ENCODE results near the gene FALEC. TPM values are rescaled to one million over a fixed set of nuclear protein-coding genes. Genes with fewer than 3 reads are reported as not detected.

Gene FALEC
- total and polyA plus RNA-seq, 9 of the 15 experiments (the other 6 are each of a cell fraction or from before 2014, with no cell fraction given) = 0.15 to 1.8 (median 0.53) TPM; not detected in 5

DNA sequence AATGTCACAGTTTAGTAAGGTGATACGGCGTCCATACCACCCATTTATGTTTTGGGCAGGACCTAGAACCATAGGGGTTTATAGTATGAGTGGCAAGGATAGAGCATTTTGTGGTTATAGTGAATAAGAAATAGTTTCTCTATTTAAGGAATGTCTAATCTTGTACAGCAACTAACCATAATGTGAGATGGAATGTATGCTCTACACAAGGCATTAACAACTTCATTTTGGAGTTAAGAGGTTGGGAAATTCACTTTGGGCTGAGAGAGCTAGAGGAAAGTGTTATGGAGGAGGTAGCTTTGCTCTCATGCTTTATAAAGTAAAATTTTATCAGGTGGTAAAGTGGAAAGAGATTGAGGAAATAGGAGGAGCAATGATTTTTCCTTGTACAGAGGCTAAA lies 66.8 kb downstream of the FALEC start (continued):
- no peak for TF ChIP-seq THRB (CRISPR knock-in tag; conservative IDR thresholded peaks at IDR 0.05)
- TF ChIP-seq DMBX1 (CRISPR knock-in tag; IDR thresholded peaks at IDR 0.05; ENCODE audit: borderline replicate concordance) = no peak
- no peak for TF ChIP-seq ZNF140 (CRISPR knock-in tag; IDR thresholded peaks at IDR 0.05)

Small RNA genes lying within 50 kb of the gene (microRNA-seq; reads per million reads assigned to microRNA genes)
- gene MIR4257 (ENCODE audit: borderline microRNAs expressed) (not detected), gene MIR6878 (ENCODE audit: borderline microRNAs expressed) (not detected)

Small RNA genes lying within 50 kb of the gene (small RNA-seq; reads per million reads assigned to genes)
- gene MIR4257 (not detected), gene RN7SL473P (not detected), gene RN7SL600P (not detected)

Other genes with a start within 250 kb of the FALEC start
Only the 7 nearest of the 13 such genes appear.
- 4.4 and 5.2 TPM in 2 replicates for gene RPRD2, start 151.6 kb upstream of the FALEC start, total RNA-seq (2014; rRNA removed)
- gene RPRD2, start 151.6 kb upstream of the FALEC start, total RNA-seq (2014; rRNA removed; fragmentation: Illumina TruSeq; extraction: Trizol) = 7.7 and 8.9 TPM in 2 replicates
- gene RPRD2, start 151.6 kb upstream of the FALEC start, total RNA-seq (2015; rRNA removed; fragmentation: Illumina TruSeq; extraction: Trizol) = 8.6 and 8.7 TPM in 2 replicates
- 19.8 and 21.6 TPM in 2 replicates for gene RPRD2, start 151.6 kb upstream of the FALEC start, total RNA-seq (2021)
- 6.1 and 11.4 TPM in 2 replicates for gene RPRD2, start 151.6 kb upstream of the FALEC start, polyA plus RNA-seq (2011; rRNA removed)
- 18.3 and 21.3 TPM in 2 replicates for gene RPRD2, start 151.6 kb upstream of the FALEC start, polyA plus RNA-seq (2014; fragmentation: Illumina TruSeq; extraction: Trizol)
- gene RPRD2, start 151.6 kb upstream of the FALEC start, polyA plus RNA-seq (2014; fragmentation: Nextera tagmentation; extraction: Ambion mirVana) = 1 to 10 TPM; 1.5 to 4.4 TPM
- gene RPRD2, start 151.6 kb upstream of the FALEC start, polyA plus RNA-seq (2014; rRNA removed) = 6.7 and 7.9 TPM in 2 replicates
- 40.1 and 41.6 TPM in 2 replicates for gene TARS2, start 28.3 kb upstream of the FALEC start, total RNA-seq (2014; rRNA removed)
- gene TARS2, start 28.3 kb upstream of the FALEC start, total RNA-seq (2014; rRNA removed; fragmentation: Illumina TruSeq; extraction: Trizol) = 27.5 and 30.3 TPM in 2 replicates
- gene TARS2, start 28.3 kb upstream of the FALEC start, total RNA-seq (2015; rRNA removed; fragmentation: Illumina TruSeq; extraction: Trizol) = 28.2 TPM in 2 replicates
- gene TARS2, start 28.3 kb upstream of the FALEC start, total RNA-seq (2021) = 37.1 and 39.4 TPM in 2 replicates
- gene TARS2, start 28.3 kb upstream of the FALEC start, polyA plus RNA-seq (2011; rRNA removed) = 46.7 and 54.5 TPM in 2 replicates
- gene TARS2, start 28.3 kb upstream of the FALEC start, polyA plus RNA-seq (2014; fragmentation: Illumina TruSeq; extraction: Trizol) = 62.5 and 64.2 TPM in 2 replicates
- gene TARS2, start 28.3 kb upstream of the FALEC start, polyA plus RNA-seq (2014; fragmentation: Nextera tagmentation; extraction: Ambion mirVana) = 10 to 100 TPM; 17.0 to 30.1 TPM
- gene TARS2, start 28.3 kb upstream of the FALEC start, polyA plus RNA-seq (2014; rRNA removed) = 45.5 and 46.3 TPM in 2 replicates
- 24.4 and 33.0 TPM in 2 replicates for gene ECM1, start 7.6 kb upstream of the FALEC start, total RNA-seq (2014; rRNA removed)
- gene ECM1, start 7.6 kb upstream of the FALEC start, total RNA-seq (2014; rRNA removed; fragmentation: Illumina TruSeq; extraction: Trizol) = 10.7 and 11.3 TPM in 2 replicates
- 12.8 and 13.6 TPM in 2 replicates for gene ECM1, start 7.6 kb upstream of the FALEC start, total RNA-seq (2015; rRNA removed; fragmentation: Illumina TruSeq; extraction: Trizol)
- gene ECM1, start 7.6 kb upstream of the FALEC start, total RNA-seq (2021) = 30.1 and 39.3 TPM in 2 replicates
- gene ECM1, start 7.6 kb upstream of the FALEC start, polyA plus RNA-seq (2011; rRNA removed) = 9.4 and 20.8 TPM in 2 replicates
- 52.2 and 59.5 TPM in 2 replicates for gene ECM1, start 7.6 kb upstream of the FALEC start, polyA plus RNA-seq (2014; fragmentation: Illumina TruSeq; extraction: Trizol)
- gene ECM1, start 7.6 kb upstream of the FALEC start, polyA plus RNA-seq (2014; fragmentation: Nextera tagmentation; extraction: Ambion mirVana) = 1 to 10 TPM; 6.6 to 7.0 TPM
- gene ECM1, start 7.6 kb upstream of the FALEC start, polyA plus RNA-seq (2014; rRNA removed) = 16.3 and 23.9 TPM in 2 replicates
- gene ADAMTSL4, start 33.7 kb downstream of the FALEC start, total RNA-seq (2014; rRNA removed) = 35.6 and 43.6 TPM in 2 replicates
- gene ADAMTSL4, start 33.7 kb downstream of the FALEC start, total RNA-seq (2014; rRNA removed; fragmentation: Illumina TruSeq; extraction: Trizol) = 18.8 and 20.3 TPM in 2 replicates
- 22.8 and 25.5 TPM in 2 replicates for gene ADAMTSL4, start 33.7 kb downstream of the FALEC start, total RNA-seq (2015; rRNA removed; fragmentation: Illumina TruSeq; extraction: Trizol)
- gene ADAMTSL4, start 33.7 kb downstream of the FALEC start, total RNA-seq (2021) = 163 and 212 TPM in 2 replicates
- gene ADAMTSL4, start 33.7 kb downstream of the FALEC start, polyA plus RNA-seq (2011; rRNA removed) = 53.8 and 132 TPM in 2 replicates
- gene ADAMTSL4, start 33.7 kb downstream of the FALEC start, polyA plus RNA-seq (2014; fragmentation: Illumina TruSeq; extraction: Trizol) = 116 and 156 TPM in 2 replicates
- 10 to 100 TPM; 12.7 to 14.8 TPM for gene ADAMTSL4, start 33.7 kb downstream of the FALEC start, polyA plus RNA-seq (2014; fragmentation: Nextera tagmentation; extraction: Ambion mirVana)
- 104 and 137 TPM in 2 replicates for gene ADAMTSL4, start 33.7 kb downstream of the FALEC start, polyA plus RNA-seq (2014; rRNA removed)
- gene MCL1, start 63.9 kb downstream of the FALEC start, total RNA-seq (2014; rRNA removed) = 129 and 138 TPM in 2 replicates
- 153 and 184 TPM in 2 replicates for gene MCL1, start 63.9 kb downstream of the FALEC start, total RNA-seq (2014; rRNA removed; fragmentation: Illumina TruSeq; extraction: Trizol)
- gene MCL1, start 63.9 kb downstream of the FALEC start, total RNA-seq (2015; rRNA removed; fragmentation: Illumina TruSeq; extraction: Trizol) = 109 and 120 TPM in 2 replicates
- 200 and 224 TPM in 2 replicates for gene MCL1, start 63.9 kb downstream of the FALEC start, total RNA-seq (2021)
- gene MCL1, start 63.9 kb downstream of the FALEC start, polyA plus RNA-seq (2011; rRNA removed) = 144 and 222 TPM in 2 replicates
- gene MCL1, start 63.9 kb downstream of the FALEC start, polyA plus RNA-seq (2014; fragmentation: Illumina TruSeq; extraction: Trizol) = 147 and 158 TPM in 2 replicates
- 10 to 100 TPM; 27.1 to 31.0 TPM for gene MCL1, start 63.9 kb downstream of the FALEC start, polyA plus RNA-seq (2014; fragmentation: Nextera tagmentation; extraction: Ambion mirVana)
- 131 and 143 TPM in 2 replicates for gene MCL1, start 63.9 kb downstream of the FALEC start, polyA plus RNA-seq (2014; rRNA removed)
- 147 and 163 TPM in 2 replicates for gene ENSA, start 113.9 kb downstream of the FALEC start, total RNA-seq (2014; rRNA removed)
- 196 and 198 TPM in 2 replicates for gene ENSA, start 113.9 kb downstream of the FALEC start, total RNA-seq (2014; rRNA removed; fragmentation: Illumina TruSeq; extraction: Trizol)
- gene ENSA, start 113.9 kb downstream of the FALEC start, total RNA-seq (2015; rRNA removed; fragmentation: Illumina TruSeq; extraction: Trizol) = 183 and 188 TPM in 2 replicates
- gene ENSA, start 113.9 kb downstream of the FALEC start, total RNA-seq (2021) = 203 and 219 TPM in 2 replicates
- gene ENSA, start 113.9 kb downstream of the FALEC start, polyA plus RNA-seq (2011; rRNA removed) = 133 and 156 TPM in 2 replicates
- 565 and 605 TPM in 2 replicates for gene ENSA, start 113.9 kb downstream of the FALEC start, polyA plus RNA-seq (2014; fragmentation: Illumina TruSeq; extraction: Trizol)
- gene ENSA, start 113.9 kb downstream of the FALEC start, polyA plus RNA-seq (2014; fragmentation: Nextera tagmentation; extraction: Ambion mirVana) = 10 to 100 TPM; 68.1 to 93.9 TPM
- gene ENSA, start 113.9 kb downstream of the FALEC start, polyA plus RNA-seq (2014; rRNA removed) = 197 and 354 TPM in 2 replicates
- 8.1 and 8.8 TPM in 2 replicates for gene GOLPH3L, start 181.4 kb downstream of the FALEC start, total RNA-seq (2014; rRNA removed)
- gene GOLPH3L, start 181.4 kb downstream of the FALEC start, total RNA-seq (2014; rRNA removed; fragmentation: Illumina TruSeq; extraction: Trizol) = 25.3 and 30.3 TPM in 2 replicates
- gene GOLPH3L, start 181.4 kb downstream of the FALEC start, total RNA-seq (2015; rRNA removed; fragmentation: Illumina TruSeq; extraction: Trizol) = 19.4 and 21.2 TPM in 2 replicates
- 21.3 and 21.4 TPM in 2 replicates for gene GOLPH3L, start 181.4 kb downstream of the FALEC start, total RNA-seq (2021)
- gene GOLPH3L, start 181.4 kb downstream of the FALEC start, polyA plus RNA-seq (2011; rRNA removed) = 37.5 and 42.1 TPM in 2 replicates
- gene GOLPH3L, start 181.4 kb downstream of the FALEC start, polyA plus RNA-seq (2014; fragmentation: Illumina TruSeq; extraction: Trizol) = 26.8 and 29.7 TPM in 2 replicates
- gene GOLPH3L, start 181.4 kb downstream of the FALEC start, polyA plus RNA-seq (2014; fragmentation: Nextera tagmentation; extraction: Ambion mirVana) = 10 to 100 TPM; 16.8 to 21.9 TPM
- 18.6 and 21.6 TPM in 2 replicates for gene GOLPH3L, start 181.4 kb downstream of the FALEC start, polyA plus RNA-seq (2014; rRNA removed)

Measured in K562 (cell line).